Large intestine (tissue), 12 donors: ENCODE data around the gene AQP12B. TPM values are rescaled to one million over a fixed set of nuclear protein-coding genes. Genes with fewer than 3 reads are reported as not detected.
"Not testable (repeated sequence)": the region's sequence is repeated elsewhere in the genome, so short reads cannot be mapped to it uniquely, and the experiment has no call there.

Source experiments
- DNase-seq, 2 donors: peaks; one replicate each; pipeline versions ENCODE4 v3.0.0 to v3.0.0-alpha.2; 2013
- H3K27ac ChIP-seq: one replicate; pipeline ENCODE4 v1.5.1; 2013; ENCODE audit warnings: low read length
- H3K27me3 ChIP-seq: 2 replicates; pipeline ENCODE4 v1.6.1; 2013; ENCODE audit warnings: low read length; ENCODE audit not compliant: control insufficient read depth, insufficient read depth
- H3K36me3 ChIP-seq: 2 replicates; pipeline ENCODE4 v1.6.1; 2013; ENCODE audit warnings: low read length; ENCODE audit not compliant: control insufficient read depth, insufficient read depth
- H3K4me1 ChIP-seq: one replicate; pipeline ENCODE4 v1.6.1; 2013; ENCODE audit warnings: low read length; ENCODE audit not compliant: control insufficient read depth, insufficient read depth
- H3K4me3 ChIP-seq: one replicate; pipeline ENCODE4 v1.5.1; 2013; ENCODE audit warnings: low read length
- H3K9me3 ChIP-seq: one replicate; pipeline ENCODE4 v1.6.1; 2013; ENCODE audit warnings: mild to moderate bottlenecking, low read depth, low read length, moderate library complexity; ENCODE audit not compliant: control insufficient read depth
- whole genome bisulfite sequencing: methylation state at CpG from one replicate; pipeline ENCODE4 v1.1.5; 2013; ENCODE audit warnings: low lambda C conversion rate; ENCODE audit not compliant: insufficient coverage; 5-methylcytosine and 5-hydroxymethylcytosine counted together
- long read RNA-seq, 11 donors: transcript quantifications; one replicate each; lab custom pipeline, GENCODE V29; 2026
- polyA plus RNA-seq: library from polyadenylated mRNA; unstranded; fragments of 120-200 nt; gene quantifications from one replicate; pipeline ENCODE4 v1.2.1, GENCODE V29; 2013

AQP12B gene, protein sequence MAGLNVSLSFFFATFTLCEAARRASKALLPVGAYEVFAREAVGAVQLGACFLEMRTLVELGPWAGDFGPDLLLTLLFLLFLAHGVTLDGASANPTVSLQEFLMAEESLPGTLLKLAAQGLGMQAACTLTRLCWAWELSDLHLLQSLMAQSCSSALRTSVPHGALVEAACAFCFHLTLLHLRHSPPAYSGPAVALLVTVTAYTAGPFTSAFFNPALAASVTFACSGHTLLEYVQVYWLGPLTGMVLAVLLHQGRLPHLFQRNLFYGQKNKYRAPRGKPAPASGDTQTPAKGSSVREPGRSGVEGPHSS
- 10.6 TPM for polyA plus RNA-seq
- long read RNA-seq, donor 1 = 0 reads
- long read RNA-seq, donor 2 = 0 reads
- long read RNA-seq, donor 3 = 0 reads
- long read RNA-seq, donor 4 = 0 reads
- long read RNA-seq, donor 5 = 0 reads
- long read RNA-seq, donor 6 = 0 reads
- long read RNA-seq, donor 7 = 0 reads
- long read RNA-seq, donor 8 = 0 reads
- long read RNA-seq, donor 9 = 0 reads
- long read RNA-seq, donor 10 = 0 reads
- long read RNA-seq, donor 11 = 0 reads

DNA sequence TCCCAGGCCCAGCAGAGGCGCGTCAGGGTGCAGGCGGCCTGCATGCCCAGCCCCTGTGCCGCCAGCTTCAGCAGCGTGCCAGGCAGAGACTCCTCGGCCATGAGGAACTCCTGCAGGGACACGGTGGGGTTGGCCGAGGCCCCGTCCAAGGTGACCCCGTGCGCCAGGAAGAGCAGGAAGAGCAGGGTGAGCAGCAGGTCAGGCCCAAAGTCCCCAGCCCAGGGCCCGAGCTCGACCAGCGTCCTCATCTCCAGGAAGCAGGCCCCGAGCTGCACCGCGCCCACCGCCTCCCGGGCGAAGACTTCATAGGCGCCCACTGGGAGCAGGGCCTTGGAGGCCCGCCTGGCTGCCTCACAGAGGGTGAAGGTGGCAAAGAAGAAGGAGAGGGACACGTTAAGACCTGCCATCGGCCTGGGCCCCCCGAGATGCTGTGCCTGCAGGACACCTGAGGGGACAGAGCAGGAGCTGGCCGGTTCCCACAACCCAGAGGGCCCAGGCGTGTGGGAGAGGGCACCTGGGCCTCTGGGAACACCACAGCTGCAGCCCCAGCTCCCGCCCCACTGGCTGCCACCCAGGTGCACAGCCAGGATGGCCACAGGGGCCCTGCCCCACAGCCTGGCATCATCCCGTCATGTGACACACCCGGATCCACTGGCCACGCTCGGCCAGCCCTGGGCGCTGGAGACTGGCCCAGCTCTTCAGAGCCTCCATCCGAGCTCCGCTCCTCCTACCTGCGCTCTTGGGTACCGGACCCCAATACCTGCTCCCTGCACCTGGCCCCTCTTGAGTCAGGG is at the start of gene AQP12B:
Gene AQP12B, minus strand, starts transcription at position 455 of the 794 bp plus-strand sequence. Its CDS starts 48 bp downstream, at position 407.
- not testable (repeated sequence) for H3K36me3 ChIP-seq, DNase-seq, H3K4me3 ChIP-seq, H3K9me3 ChIP-seq, H3K27me3 ChIP-seq, H3K27ac ChIP-seq
- H3K4me1 ChIP-seq = peaks cover 20% of the 10 kb centered on the region
- no CpG with 5 or more reads among the region's 37 CpGs for WGBS

DNA sequence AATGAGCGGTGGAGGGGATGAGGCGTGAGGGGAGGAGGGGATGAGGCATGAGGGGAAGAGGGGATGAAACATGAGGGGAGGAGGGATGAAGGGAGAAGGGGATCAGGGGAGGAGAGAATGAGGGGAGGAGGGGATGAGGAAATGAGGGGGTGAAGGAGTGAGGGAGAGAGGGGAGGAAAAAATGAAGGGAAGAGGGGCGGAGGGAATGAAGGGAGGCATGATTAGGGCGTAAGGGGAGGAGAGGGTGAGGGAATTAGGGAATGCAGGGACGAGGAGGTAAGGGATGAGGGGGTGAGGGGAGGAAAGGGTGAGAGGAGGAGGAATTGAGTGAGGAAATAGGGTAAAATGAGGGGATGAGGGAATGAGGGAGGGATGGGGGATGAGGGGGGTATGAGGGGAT is 49.5 kb upstream of the AQP12B start:
- WGBS = 69% methylated on average over 4 of the region's 5 CpGs
- Histone ChIP-seq H3K4me1 (no peaks in the 10 kb centered on the region), H3K36me3 (no peaks in the 10 kb centered on the region), H3K27me3 (no peaks in the 10 kb centered on the region), H3K4me3 (no peak overlapping the region), H3K27ac (no peak overlapping the region), H3K9me3 (no peaks in the 10 kb centered on the region)
- DNase-seq = no peak

DNA sequence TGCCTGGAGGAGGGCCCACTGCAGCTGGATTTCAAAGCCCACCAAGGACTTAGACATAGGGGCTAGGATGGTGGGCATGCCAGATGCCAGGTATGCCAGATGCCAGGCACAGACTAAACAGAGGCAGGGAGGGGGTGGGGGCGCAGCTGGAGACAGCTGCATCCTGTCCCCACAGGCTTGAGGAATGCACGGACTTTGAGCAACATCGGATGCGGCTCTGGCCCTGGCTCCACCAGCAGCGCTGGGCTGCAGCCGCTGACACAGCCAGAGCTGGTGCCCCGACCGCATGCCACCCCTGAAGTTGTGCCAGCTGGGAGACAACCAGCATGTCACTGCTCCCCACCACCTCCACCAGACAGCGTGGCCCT is 48.5 kb upstream of the AQP12B start:
- no peaks in the 10 kb centered on the region for H3K27me3 ChIP-seq
- H3K4me1 ChIP-seq = no peaks in the 10 kb centered on the region
- no peak for DNase-seq
- H3K4me3 ChIP-seq = no peak overlapping the region
- H3K36me3 ChIP-seq = no peaks in the 10 kb centered on the region
- WGBS = no CpG with 5 or more reads among the region's 9 CpGs
- no peak overlapping the region for H3K27ac ChIP-seq
- no peaks in the 10 kb centered on the region for H3K9me3 ChIP-seq

DNA sequence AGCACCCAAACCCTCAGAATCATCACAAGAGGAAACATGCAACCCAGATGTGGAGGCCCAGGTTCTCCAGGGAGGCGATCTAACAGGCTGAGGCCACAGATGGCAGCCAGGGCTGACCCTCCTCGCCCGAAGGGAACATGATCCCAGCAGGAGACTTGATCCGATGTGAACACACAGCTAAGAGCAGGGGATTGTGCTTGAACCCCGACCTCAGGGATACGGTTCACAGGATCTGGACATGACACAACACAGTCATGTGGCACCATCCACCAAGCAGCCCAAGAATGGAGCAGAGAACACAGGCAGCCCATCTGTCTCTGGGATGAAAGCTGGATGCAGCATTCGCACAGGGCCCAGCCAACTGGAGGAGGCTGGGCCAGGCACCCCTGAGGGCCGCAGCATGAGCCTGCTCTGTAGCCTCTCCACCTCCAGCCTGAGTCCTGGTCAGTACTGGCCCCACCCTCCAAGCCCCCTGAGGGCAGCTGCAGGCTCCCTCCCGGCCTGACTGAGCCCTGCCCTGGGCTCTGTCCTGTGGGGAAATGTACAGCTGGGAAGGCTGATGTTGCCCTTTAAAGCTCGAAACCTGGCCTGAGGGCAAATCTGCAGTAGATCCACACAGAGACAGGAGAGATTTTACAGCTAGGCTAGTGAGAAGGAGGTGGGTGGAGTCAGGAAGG is 48.0 kb upstream of the AQP12B start:
- H3K36me3 ChIP-seq = no peaks in the 10 kb centered on the region
- WGBS = no CpG with 5 or more reads among the region's 10 CpGs
- H3K27me3 ChIP-seq = no peaks in the 10 kb centered on the region
- H3K4me3 ChIP-seq = no peak overlapping the region
- no peaks in the 10 kb centered on the region for H3K9me3 ChIP-seq
- DNase-seq = no peak
- H3K4me1 ChIP-seq = no peaks in the 10 kb centered on the region
- no peak overlapping the region for H3K27ac ChIP-seq

DNA sequence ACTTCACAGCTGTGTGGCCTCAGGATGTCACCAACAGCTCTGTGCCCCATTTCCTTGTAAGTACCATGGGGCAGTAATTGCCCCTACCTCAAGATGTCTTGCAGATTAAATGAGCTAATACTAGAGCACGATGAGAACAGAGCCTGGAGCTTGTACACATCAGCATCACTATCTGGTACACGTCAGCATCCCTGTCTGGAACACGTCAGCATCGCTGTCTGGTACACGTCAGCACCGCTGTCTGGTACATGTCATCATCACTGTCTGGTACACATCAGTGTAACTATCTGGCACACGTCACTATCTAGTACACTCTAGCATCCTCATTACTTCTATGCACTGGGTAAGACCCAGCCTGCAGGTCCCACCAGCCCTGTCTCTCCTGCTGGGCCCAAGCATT is 46.1 kb upstream of the AQP12B start:
- no CpG with 5 or more reads among the region's 7 CpGs for WGBS

DNA sequence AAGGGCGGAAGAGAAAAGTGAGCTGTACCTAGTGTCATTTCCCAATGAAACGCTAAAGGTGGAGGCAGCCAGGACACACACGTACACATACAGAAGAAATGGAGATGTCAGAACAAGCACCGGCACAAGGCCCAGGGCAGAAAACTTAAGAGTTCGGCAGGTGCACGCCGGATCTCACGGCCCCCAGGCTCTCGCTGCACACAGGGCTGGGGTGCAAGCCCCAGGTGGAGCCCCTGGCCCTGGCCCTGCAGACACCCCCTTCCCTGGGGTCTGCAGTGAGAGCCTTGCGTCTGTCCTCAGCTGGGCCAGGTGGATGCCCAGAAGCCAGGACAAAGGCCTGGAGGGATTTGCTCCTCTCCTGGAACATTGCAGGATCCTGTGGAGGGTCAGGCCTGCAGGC is 45.7 kb upstream of the AQP12B start:
- Histone ChIP-seq H3K36me3 (no peaks in the 10 kb centered on the region), H3K27me3 (no peaks in the 10 kb centered on the region), H3K4me1 (no peaks in the 10 kb centered on the region), H3K4me3 (no peak overlapping the region), H3K9me3 (no peaks in the 10 kb centered on the region), H3K27ac (no peak overlapping the region)
- no peak for DNase-seq
- WGBS = no CpG with 5 or more reads among the region's 10 CpGs

More for the DNA sequence above, 46.1 kb upstream of the AQP12B start:
- Histone ChIP-seq H3K27ac (no peak overlapping the region), H3K9me3 (no peaks in the 10 kb centered on the region), H3K4me1 (no peaks in the 10 kb centered on the region), H3K4me3 (no peak overlapping the region), H3K36me3 (no peaks in the 10 kb centered on the region), H3K27me3 (no peaks in the 10 kb centered on the region)
- DNase-seq = no peak

DNA sequence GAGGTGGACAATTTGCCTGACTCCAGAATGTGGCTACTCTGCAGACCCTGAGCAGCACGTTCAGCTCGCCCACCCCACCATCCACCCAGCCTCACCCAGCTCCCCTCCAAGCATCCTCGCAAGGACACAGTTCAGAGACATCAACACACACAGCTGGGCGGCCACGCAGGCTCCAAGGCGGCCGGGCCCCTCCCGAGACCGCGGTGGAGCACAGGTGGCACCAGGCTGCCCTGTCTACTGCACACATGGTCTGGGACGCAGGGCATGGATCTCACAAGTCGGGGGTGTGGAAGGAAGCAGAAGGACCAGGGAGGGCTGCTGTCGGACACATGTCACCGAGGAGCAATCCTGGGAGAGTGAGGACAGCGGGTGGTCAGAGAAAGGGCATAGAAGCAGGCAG is 45.2 kb upstream of the AQP12B start:
- Histone ChIP-seq H3K27ac (no peak overlapping the region), H3K27me3 (no peaks in the 10 kb centered on the region), H3K9me3 (no peaks in the 10 kb centered on the region), H3K4me1 (no peaks in the 10 kb centered on the region), H3K4me3 (no peak overlapping the region), H3K36me3 (no peaks in the 10 kb centered on the region)
- 80% methylated on average over 2 of the region's 15 CpGs for WGBS
- DNase-seq = no peak

DNA sequence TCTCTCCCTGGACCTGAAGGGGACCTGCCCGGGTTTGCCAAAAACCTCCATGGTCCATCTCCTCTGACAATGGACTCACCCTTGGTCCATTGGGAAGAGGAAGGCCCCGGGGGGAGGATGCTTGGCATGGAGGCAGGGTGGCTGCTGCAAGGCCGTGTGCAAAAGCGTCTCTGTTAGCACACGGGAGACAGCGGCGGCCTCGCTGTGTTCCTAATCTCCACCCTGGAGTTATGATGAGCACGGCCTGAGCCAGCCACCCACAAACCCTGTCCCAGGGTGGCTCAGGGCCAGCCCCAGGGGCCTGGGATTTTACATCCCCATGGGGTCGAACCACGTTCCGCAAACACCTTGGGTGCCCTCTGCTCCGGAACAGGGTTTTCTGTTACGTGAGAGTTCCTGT is 44.8 kb upstream of the AQP12B start:
- Histone ChIP-seq H3K4me3 (no peak overlapping the region), H3K36me3 (no peaks in the 10 kb centered on the region), H3K9me3 (no peaks in the 10 kb centered on the region), H3K27ac (no peak overlapping the region), H3K4me1 (no peaks in the 10 kb centered on the region), H3K27me3 (no peaks in the 10 kb centered on the region)
- no peak for DNase-seq
- WGBS = no CpG with 5 or more reads among the region's 14 CpGs

DNA sequence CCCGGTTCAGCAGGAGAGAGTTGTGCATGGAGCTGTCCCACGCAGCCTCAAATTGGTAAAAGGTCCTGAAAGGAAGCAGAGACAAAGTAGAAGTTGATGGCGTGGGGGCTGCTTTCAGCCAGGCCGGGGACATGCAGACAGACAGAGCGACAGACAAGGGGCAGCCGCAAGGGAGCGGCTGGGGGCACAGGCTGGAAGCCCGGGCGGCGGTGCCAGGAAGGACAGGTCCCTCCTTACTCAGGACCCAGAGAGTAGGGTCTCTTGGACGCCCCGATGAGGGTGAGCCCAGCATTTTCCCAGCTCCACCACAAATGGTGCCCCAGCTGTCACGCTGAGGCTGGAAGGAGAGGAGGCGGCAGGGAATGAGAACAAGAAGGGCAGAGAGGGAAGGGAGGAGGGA is 44.2 kb upstream of the AQP12B start:
- 72% methylated on average over 2 of the region's 14 CpGs for WGBS
- Histone ChIP-seq H3K27ac (no peak overlapping the region), H3K4me3 (no peak overlapping the region), H3K4me1 (no peaks in the 10 kb centered on the region), H3K9me3 (no peaks in the 10 kb centered on the region), H3K27me3 (no peaks in the 10 kb centered on the region), H3K36me3 (no peaks in the 10 kb centered on the region)
- no peak for DNase-seq

DNA sequence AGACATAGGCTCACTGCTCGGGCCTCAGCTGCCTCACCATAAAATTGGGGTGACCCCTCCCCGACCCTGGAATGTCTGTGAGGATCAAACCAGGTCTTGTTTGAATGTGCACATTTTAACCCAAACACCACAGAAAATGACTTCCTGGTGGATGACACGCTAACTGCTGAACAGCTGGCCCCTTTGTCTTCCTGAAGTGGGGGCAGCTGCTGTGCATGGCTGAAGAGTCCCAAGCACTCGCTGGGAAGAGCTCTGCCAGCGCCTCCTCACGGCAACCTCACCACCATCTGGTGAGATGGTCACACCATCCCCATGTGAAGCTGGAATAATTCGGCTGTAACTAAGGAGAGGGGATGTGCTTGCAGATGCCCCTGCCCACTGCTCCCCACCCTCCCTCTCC is 43.0 kb upstream of the AQP12B start:
- no CpG with 5 or more reads among the region's 7 CpGs for WGBS
- Histone ChIP-seq H3K4me3 (no peak overlapping the region), H3K27ac (no peak overlapping the region), H3K9me3 (no peaks in the 10 kb centered on the region), H3K27me3 (no peaks in the 10 kb centered on the region), H3K4me1 (no peaks in the 10 kb centered on the region), H3K36me3 (no peaks in the 10 kb centered on the region)
- no peak for DNase-seq
